ENCODE measurements around the gene CCDC180. TPM values are rescaled to one million over a fixed set of nuclear protein-coding genes. Genes with fewer than 3 reads are reported as not detected.

The CCDC180 gene
- total and polyA plus RNA-seq, 10 of the 15 experiments (the other 5 are each of a cell fraction or from before 2014, with no cell fraction given): 0.31 to 1.1 (median 0.57) TPM

DNA sequence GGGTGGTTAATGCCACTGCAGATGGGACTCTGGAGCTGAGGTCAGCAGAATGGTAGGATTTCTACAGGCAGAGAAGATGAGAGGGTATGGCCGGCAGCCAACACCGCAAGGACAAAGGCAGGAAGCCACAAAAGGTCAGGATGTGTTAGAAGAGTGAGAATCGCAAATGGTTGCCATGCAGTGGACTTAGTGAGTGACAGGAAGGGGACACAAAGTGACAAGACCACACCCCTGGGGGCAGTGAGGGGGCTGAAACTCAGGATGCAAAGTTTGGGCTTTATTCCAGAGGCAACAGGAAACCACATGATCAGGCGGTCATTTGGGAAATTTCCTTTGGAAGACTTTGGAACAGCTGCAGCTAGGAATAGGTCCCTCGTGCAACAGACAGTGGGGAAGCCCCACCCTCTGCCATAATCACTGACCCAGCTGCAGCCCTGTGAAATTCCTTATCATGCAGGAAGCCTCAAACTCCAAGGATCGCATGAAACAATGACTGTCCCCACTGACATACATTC lies 14.2 kb upstream of the CCDC180 start:
- no peak for DNase-seq (ENCODE audit: low read depth, low spot score)
- CTCF ChIA-PET: interaction anchor here (0.6 kb wide), 1 partner anchor 40 kb away, joined by 3 read pairs; no protein-coding TSS in a partner anchor
- no TSS peak for BruUV-seq (replicated peaks)
- Histone ChIP-seq H3K4me3 (no peak overlapping the region), H3K9ac (ENCODE audit: control insufficient read depth, insufficient read depth, low read length) (no peak overlapping the region), H3K9me3 (replicated peaks; ENCODE audit: control insufficient read depth, insufficient read depth, low read length) (peaks cover 2% of the 10 kb centered on the region; the same call in 1 of the 3 replicates), H3K4me2 (ENCODE audit: control insufficient read depth, insufficient read depth) (no peak overlapping the region), H4K20me1 (ENCODE audit: control insufficient read depth, insufficient read depth) (no peaks in the 10 kb centered on the region), H3K27ac (ENCODE audit: control insufficient read depth, insufficient read depth) (no peak overlapping the region), H3K79me2 (ENCODE audit: control insufficient read depth, insufficient read depth, low read length) (no peaks in the 10 kb centered on the region), H3K36me3 (ENCODE audit: control insufficient read depth in 2 of 2, insufficient read depth in 2 of 2, low read length in 1 of 2) (no peaks in the 10 kb centered on the region), H2AFZ (ENCODE audit: control insufficient read depth, low read depth, low read length) (no peak overlapping the region), H3K4me1 (ENCODE audit: control insufficient read depth, insufficient read depth, low read length) (no peaks in the 10 kb centered on the region), H3K27me3 (replicated peaks in 1 of 2; ENCODE audit: control insufficient read depth in 2 of 2, insufficient read depth in 2 of 2, low read length in 1 of 2) (no peaks in the 10 kb centered on the region; a peak in 1 of 4 replicates)
- 55% methylated on average over 6 of the region's 6 CpGs for WGBS (ENCODE audit: insufficient coverage, insufficient replicate concordance, low lambda C conversion rate, missing lambda C conversion rate)
- ATAC-seq: no peak
- intact Hi-C loops (cut with micrococcal nuclease; ENCODE audit: unreplicated experiment) (no loop called here), in situ Hi-C loops (cut with MboI) (no loop called here)
- POLR2A ChIA-PET: no interaction called here
- RAD21 ChIA-PET (ENCODE audit: unreplicated experiment): no interaction called here
- SMC1A ChIA-PET (ENCODE audit: uncharacterized antibody, unreplicated experiment): interaction anchor here (1.1 kb wide), 1 partner anchor 48 kb away, joined by 3 read pairs; no protein-coding TSS in a partner anchor
- no peak for FAIRE-seq
- TF ChIP-seq, protein P1, sequence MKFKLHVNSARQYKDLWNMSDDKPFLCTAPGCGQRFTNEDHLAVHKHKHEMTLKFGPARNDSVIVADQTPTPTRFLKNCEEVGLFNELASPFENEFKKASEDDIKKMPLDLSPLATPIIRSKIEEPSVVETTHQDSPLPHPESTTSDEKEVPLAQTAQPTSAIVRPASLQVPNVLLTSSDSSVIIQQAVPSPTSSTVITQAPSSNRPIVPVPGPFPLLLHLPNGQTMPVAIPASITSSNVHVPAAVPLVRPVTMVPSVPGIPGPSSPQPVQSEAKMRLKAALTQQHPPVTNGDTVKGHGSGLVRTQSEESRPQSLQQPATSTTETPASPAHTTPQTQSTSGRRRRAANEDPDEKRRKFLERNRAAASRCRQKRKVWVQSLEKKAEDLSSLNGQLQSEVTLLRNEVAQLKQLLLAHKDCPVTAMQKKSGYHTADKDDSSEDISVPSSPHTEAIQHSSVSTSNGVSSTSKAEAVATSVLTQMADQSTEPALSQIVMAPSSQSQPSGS (IDR thresholded peaks at IDR 0.05; ENCODE audit: low read length): no peak
- TF ChIP-seq RCOR1 (conservative IDR thresholded peaks at IDR 0.05; ENCODE audit: low read depth, low read length) (no peak), ZNF622 (IDR thresholded peaks at IDR 0.05) (no peak), YBX1 (IDR thresholded peaks at IDR 0.05) (no peak), ZNF217 (IDR thresholded peaks at IDR 0.05) (no peak), YY1 (IDR thresholded peaks at IDR 0.05; ENCODE audit: low read depth, low read length) (no peak), NBN (IDR thresholded peaks at IDR 0.05) (no peak), HDGF (IDR thresholded peaks at IDR 0.05) (no peak), JUNB (IDR thresholded peaks at IDR 0.05) (no peak)
- TF ChIP-seq, protein P2, sequence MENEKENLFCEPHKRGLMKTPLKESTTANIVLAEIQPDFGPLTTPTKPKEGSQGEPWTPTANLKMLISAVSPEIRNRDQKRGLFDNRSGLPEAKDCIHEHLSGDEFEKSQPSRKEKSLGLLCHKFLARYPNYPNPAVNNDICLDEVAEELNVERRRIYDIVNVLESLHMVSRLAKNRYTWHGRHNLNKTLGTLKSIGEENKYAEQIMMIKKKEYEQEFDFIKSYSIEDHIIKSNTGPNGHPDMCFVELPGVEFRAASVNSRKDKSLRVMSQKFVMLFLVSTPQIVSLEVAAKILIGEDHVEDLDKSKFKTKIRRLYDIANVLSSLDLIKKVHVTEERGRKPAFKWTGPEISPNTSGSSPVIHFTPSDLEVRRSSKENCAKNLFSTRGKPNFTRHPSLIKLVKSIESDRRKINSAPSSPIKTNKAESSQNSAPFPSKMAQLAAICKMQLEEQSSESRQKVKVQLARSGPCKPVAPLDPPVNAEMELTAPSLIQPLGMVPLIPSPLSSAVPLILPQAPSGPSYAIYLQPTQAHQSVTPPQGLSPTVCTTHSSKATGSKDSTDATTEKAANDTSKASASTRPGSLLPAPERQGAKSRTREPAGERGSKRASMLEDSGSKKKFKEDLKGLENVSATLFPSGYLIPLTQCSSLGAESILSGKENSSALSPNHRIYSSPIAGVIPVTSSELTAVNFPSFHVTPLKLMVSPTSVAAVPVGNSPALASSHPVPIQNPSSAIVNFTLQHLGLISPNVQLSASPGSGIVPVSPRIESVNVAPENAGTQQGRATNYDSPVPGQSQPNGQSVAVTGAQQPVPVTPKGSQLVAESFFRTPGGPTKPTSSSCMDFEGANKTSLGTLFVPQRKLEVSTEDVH (IDR thresholded peaks at IDR 0.05; ENCODE audit: low read depth, partially characterized antibody): no peak
- TF ChIP-seq, protein P3, sequence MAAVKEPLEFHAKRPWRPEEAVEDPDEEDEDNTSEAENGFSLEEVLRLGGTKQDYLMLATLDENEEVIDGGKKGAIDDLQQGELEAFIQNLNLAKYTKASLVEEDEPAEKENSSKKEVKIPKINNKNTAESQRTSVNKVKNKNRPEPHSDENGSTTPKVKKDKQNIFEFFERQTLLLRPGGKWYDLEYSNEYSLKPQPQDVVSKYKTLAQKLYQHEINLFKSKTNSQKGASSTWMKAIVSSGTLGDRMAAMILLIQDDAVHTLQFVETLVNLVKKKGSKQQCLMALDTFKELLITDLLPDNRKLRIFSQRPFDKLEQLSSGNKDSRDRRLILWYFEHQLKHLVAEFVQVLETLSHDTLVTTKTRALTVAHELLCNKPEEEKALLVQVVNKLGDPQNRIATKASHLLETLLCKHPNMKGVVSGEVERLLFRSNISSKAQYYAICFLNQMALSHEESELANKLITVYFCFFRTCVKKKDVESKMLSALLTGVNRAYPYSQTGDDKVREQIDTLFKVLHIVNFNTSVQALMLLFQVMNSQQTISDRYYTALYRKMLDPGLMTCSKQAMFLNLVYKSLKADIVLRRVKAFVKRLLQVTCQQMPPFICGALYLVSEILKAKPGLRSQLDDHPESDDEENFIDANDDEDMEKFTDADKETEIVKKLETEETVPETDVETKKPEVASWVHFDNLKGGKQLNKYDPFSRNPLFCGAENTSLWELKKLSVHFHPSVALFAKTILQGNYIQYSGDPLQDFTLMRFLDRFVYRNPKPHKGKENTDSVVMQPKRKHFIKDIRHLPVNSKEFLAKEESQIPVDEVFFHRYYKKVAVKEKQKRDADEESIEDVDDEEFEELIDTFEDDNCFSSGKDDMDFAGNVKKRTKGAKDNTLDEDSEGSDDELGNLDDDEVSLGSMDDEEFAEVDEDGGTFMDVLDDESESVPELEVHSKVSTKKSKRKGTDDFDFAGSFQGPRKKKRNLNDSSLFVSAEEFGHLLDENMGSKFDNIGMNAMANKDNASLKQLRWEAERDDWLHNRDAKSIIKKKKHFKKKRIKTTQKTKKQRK (IDR thresholded peaks at IDR 0.05; ENCODE audit: low read depth, low read length): no peak
- TF ChIP-seq, protein P4, sequence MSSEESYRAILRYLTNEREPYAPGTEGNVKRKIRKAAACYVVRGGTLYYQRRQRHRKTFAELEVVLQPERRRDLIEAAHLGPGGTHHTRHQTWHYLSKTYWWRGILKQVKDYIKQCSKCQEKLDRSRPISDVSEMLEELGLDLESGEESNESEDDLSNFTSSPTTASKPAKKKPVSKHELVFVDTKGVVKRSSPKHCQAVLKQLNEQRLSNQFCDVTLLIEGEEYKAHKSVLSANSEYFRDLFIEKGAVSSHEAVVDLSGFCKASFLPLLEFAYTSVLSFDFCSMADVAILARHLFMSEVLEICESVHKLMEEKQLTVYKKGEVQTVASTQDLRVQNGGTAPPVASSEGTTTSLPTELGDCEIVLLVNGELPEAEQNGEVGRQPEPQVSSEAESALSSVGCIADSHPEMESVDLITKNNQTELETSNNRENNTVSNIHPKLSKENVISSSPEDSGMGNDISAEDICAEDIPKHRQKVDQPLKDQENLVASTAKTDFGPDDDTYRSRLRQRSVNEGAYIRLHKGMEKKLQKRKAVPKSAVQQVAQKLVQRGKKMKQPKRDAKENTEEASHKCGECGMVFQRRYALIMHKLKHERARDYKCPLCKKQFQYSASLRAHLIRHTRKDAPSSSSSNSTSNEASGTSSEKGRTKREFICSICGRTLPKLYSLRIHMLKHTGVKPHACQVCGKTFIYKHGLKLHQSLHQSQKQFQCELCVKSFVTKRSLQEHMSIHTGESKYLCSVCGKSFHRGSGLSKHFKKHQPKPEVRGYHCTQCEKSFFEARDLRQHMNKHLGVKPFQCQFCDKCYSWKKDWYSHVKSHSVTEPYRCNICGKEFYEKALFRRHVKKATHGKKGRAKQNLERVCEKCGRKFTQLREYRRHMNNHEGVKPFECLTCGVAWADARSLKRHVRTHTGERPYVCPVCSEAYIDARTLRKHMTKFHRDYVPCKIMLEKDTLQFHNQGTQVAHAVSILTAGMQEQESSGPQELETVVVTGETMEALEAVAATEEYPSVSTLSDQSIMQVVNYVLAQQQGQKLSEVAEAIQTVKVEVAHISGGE (CRISPR knock-in tag; IDR thresholded peaks at IDR 0.05): no peak
- TF ChIP-seq, protein P5, sequence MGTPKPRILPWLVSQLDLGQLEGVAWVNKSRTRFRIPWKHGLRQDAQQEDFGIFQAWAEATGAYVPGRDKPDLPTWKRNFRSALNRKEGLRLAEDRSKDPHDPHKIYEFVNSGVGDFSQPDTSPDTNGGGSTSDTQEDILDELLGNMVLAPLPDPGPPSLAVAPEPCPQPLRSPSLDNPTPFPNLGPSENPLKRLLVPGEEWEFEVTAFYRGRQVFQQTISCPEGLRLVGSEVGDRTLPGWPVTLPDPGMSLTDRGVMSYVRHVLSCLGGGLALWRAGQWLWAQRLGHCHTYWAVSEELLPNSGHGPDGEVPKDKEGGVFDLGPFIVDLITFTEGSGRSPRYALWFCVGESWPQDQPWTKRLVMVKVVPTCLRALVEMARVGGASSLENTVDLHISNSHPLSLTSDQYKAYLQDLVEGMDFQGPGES (IDR thresholded peaks at IDR 0.05): no peak
